Loucy (cell line): ENCODE data around the gene ENTREP3.

ENCODE experiments used
- H2AFZ ChIP-seq: fragments of 200-600 bp; sonication (generic); 2 replicates; pipeline ENCODE4 v1.6.0; 2016; ENCODE audit warnings: antibody characterized with exemption, mild to moderate bottlenecking, low read length, moderate library complexity
- H3F3A ChIP-seq: fragments of 200-600 bp; 2 replicates; pipeline ENCODE4 v1.6.0; 2016; ENCODE audit warnings: antibody characterized with exemption, low read depth, mild to moderate bottlenecking
- H3K27me3 ChIP-seq: fragments of 200-600 bp; sonication (generic); 2 replicates; pipeline ENCODE4 v1.6.1; 2014; ENCODE audit warnings: low read length, mild to moderate bottlenecking; ENCODE audit not compliant: insufficient read depth, poor library complexity, severe bottlenecking
- H3K36me3 ChIP-seq: fragments of 200-600 bp; sonication (generic); 2 replicates; pipeline ENCODE4 v1.6.1; 2016; ENCODE audit warnings: low read length; ENCODE audit not compliant: insufficient read depth
- H3K4me1 ChIP-seq: fragments of 200-600 bp; sonication (generic); 2 replicates; pipeline ENCODE4 v1.5.1; 2014; ENCODE audit warnings: low read length, mild to moderate bottlenecking; ENCODE audit not compliant: insufficient read depth, poor library complexity, severe bottlenecking
- H3K4me2 ChIP-seq: fragments of 200-600 bp; sonication (generic); 2 replicates; pipeline ENCODE4 v1.6.0; 2014; ENCODE audit warnings: antibody characterized with exemption, low read length, low read depth, mild to moderate bottlenecking; ENCODE audit not compliant: poor library complexity, severe bottlenecking
- H3K4me3 ChIP-seq: fragments of 200-600 bp; sonication (generic); 2 replicates; pipeline ENCODE4 v1.5.1; 2014; ENCODE audit warnings: low read length, mild to moderate bottlenecking, mixed read lengths; ENCODE audit not compliant: poor library complexity, severe bottlenecking
- H3K79me2 ChIP-seq: fragments of 200-600 bp; sonication (generic); 2 replicates; pipeline ENCODE4 v1.6.1; 2014; ENCODE audit warnings: low read length; ENCODE audit not compliant: insufficient read depth
- H3K9ac ChIP-seq: fragments of 200-600 bp; sonication (generic); 2 replicates; pipeline ENCODE4 v1.6.0; 2014; ENCODE audit warnings: mild to moderate bottlenecking, low read depth, low read length, moderate library complexity; ENCODE audit not compliant: poor library complexity, severe bottlenecking
- H3K9me2 ChIP-seq: fragments of 200-600 bp; sonication (generic); replicated peaks from 2 replicates; pipeline ENCODE4 v1.6.1; 2016; ENCODE audit warnings: low read depth, low read length, mixed read lengths
- H3K9me3 ChIP-seq: fragments of 200-600 bp; sonication (generic); 2 replicates; pipeline ENCODE4 v1.6.1; 2014; ENCODE audit warnings: mild to moderate bottlenecking, antibody characterized with exemption, low read length, low read depth; ENCODE audit not compliant: insufficient read depth
- H4K20me1 ChIP-seq: fragments of 200-600 bp; sonication (generic); 2 replicates; pipeline ENCODE4 v1.6.0; 2014; ENCODE audit warnings: antibody characterized with exemption, low read length, mild to moderate bottlenecking; ENCODE audit not compliant: insufficient read depth, poor library complexity, severe bottlenecking
- CTCF ChIP-seq: fragments of 200-600 bp; sonication (generic); conservative IDR thresholded peaks from 2 replicates; pipeline ENCODE4 v1.5.1; 2014; ENCODE audit warnings: mild to moderate bottlenecking, antibody characterized with exemption, low read length
- EZH2phosphoT487 ChIP-seq: fragments of 200-600 bp; IDR thresholded peaks from 2 replicates; pipeline ENCODE4 v1.6.1; 2018; ENCODE audit warnings: antibody characterized with exemption, mild to moderate bottlenecking, moderate library complexity, borderline replicate concordance

ENTREP3 gene

GRCh38 chr1:155210314-155211104 lies 44.8 kb downstream of the ENTREP3 start:
- Histone ChIP-seq H3K9ac (peak overlapping the region; percentile 81), H3F3A (no peaks in the 10 kb centered on the region), H3K9me3 (no peaks in the 10 kb centered on the region), H2AFZ (no peak overlapping the region), H3K4me3 (peak overlapping the region; percentile 91), H3K4me2 (peak overlapping the region; percentile 99), H3K79me2 (peaks cover 16% of the 10 kb centered on the region), H3K4me1 (peaks cover 28% of the 10 kb centered on the region), H3K36me3 (no peaks in the 10 kb centered on the region), H3K27me3 (no peaks in the 10 kb centered on the region), H4K20me1 (no peaks in the 10 kb centered on the region), H3K9me2 (no peaks in the 10 kb centered on the region)
- no peak for TF ChIP-seq CTCF
- TF ChIP-seq EZH2phosphoT487 = no peak

- Histone ChIP-seq H2AFZ (peak overlapping the region; percentile 91), H3K9me2 (no peaks in the 10 kb centered on the region), H3K4me3 (peak overlapping the region; percentile 91), H3K4me2 (peak overlapping the region; percentile 99), H3K9ac (peak overlapping the region; percentile 81), H3K36me3 (no peaks in the 10 kb centered on the region), H3F3A (no peaks in the 10 kb centered on the region), H3K4me1 (peaks cover 28% of the 10 kb centered on the region), H3K79me2 (peaks cover 16% of the 10 kb centered on the region), H4K20me1 (no peaks in the 10 kb centered on the region), H3K27me3 (no peaks in the 10 kb centered on the region), H3K9me3 (no peaks in the 10 kb centered on the region)
- no peak for TF ChIP-seq EZH2phosphoT487
- no peak for TF ChIP-seq CTCF
Observed at GRCh38 chr1:155209312-155209721, 46.0 kb downstream of the ENTREP3 start.

GRCh38 chr1:155208541-155209311 lies 46.6 kb downstream of the ENTREP3 start, which contains the start of gene MTX1:
TSS of gene MTX1 (plus strand) at chr1:155208695. CDS start at chr1:155208805, 110 bp downstream.
- TF ChIP-seq CTCF (no peak), EZH2phosphoT487 (no peak)
- no peaks in the 10 kb centered on the region for H3K36me3 ChIP-seq
- peak within 1 kb of the TSS; percentile 81 for H3K9ac ChIP-seq
- peak within 1 kb of the TSS; percentile 99 for H3K4me2 ChIP-seq
- peak within 1 kb of the TSS; percentile 91 for H2AFZ ChIP-seq
- H3K4me1 ChIP-seq = peaks cover 28% of the 10 kb centered on the region
- peak within 1 kb of the TSS; percentile 91 for H3K4me3 ChIP-seq
- no peaks in the 10 kb centered on the region for H4K20me1 ChIP-seq
- H3K9me2 ChIP-seq = no peaks in the 10 kb centered on the region
- no peaks in the 10 kb centered on the region for H3F3A ChIP-seq
- no peaks in the 10 kb centered on the region for H3K9me3 ChIP-seq
- H3K79me2 ChIP-seq = peaks cover 16% of the 10 kb centered on the region
- H3K27me3 ChIP-seq = no peaks in the 10 kb centered on the region
